HG02623 (cell line): ENCODE data around the gene ALDH1B1.
"Not testable (repeated sequence)": the region's sequence is repeated elsewhere in the genome, so short reads cannot be mapped to it uniquely, and the experiment has no call there.

Source experiments
- ATAC-seq: cut with Tn5 transposase; IDR thresholded peaks from one replicate; pipeline ENCODE4 v1.9.1; 2021; ENCODE audit warnings: moderate library complexity; ENCODE audit not compliant: unreplicated experiment

ALDH1B1 gene

DNA sequence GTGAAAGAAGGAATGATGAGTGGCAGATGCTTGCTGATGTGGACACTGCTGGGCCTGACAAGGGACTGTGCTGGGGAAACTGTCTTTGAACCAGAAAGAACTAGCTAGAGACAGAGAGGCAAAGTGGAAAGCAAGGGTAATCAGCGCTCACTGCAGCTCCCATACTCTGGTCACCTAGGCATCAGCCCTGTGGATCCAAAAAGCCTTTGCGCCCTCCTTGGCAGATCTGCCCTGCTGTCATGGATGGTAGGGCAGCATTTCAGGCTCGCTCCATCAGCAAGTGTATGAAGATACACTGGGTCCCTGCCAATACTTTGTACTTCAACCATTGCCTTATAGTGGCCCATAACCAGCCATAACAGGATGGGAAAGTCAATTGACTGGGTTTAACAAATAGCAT is 6.6 kb upstream of the ALDH1B1 start:
- no peak for ATAC-seq

DNA sequence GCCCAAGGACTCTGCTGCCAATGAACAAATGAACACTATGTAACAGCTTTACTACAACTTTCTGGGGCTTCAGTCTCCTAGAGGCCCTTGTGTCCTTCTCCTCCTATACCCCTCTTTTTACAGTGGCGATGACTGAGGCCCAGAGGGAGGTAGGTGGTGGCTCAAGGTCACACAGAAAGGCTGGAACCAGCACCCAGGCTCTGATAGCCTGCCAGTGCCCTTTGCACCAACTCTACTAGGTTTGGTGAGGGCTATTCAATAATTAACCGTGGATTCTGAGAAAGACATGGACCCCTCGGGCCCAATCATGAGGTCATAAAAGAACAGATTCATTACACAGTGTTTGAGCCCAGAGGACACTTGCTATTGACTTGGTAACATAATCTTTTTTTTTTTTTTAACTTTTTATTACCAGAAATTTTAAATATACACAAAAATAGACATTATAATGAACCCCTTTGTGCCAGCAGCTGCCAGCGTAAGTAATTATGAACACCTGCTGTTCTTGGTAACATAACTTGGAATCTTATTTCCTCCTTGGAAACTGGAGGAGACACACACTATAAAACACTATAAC is 6.1 kb upstream of the ALDH1B1 start:
- ATAC-seq, result no peak

DNA sequence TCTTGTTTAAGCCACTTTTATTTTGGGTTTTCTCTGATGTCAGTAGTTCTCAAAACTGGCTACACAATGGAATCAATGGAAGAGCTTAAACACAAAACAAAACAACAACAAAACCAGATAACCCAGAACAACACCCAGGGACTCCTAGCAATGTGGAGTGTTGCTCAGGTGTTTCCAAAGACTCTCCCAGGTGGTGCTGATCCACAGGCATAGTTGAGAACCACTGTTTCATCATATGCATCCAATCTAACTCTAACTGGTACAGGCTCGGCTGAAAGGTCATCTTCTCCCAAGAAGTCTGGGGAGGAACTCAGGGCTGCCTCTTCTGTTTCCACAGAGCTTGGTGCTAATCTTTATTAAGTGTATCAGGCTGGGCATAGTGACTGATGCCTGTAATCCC is 5.4 kb upstream of the ALDH1B1 start:
- ATAC-seq, result no peak

DNA sequence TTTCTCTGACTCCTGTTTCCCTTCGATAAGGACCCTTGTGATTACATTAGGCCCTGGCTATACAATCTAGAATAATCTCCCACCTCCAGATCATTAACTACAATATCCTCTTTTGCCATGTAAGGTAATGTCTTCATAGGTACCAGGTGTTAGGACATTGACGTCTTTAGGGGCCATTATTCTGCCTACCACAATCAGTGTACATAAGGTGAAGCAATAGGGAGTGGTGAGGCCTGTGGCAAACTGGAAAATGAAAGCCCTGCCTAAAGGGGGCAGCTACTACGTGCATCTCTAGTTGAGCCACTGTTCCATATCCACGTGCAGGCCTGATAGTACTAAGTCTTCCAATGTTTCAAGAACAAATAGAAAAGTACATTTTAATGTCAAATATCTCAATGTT is 4.8 kb upstream of the ALDH1B1 start:
- ATAC-seq, result no peak

DNA sequence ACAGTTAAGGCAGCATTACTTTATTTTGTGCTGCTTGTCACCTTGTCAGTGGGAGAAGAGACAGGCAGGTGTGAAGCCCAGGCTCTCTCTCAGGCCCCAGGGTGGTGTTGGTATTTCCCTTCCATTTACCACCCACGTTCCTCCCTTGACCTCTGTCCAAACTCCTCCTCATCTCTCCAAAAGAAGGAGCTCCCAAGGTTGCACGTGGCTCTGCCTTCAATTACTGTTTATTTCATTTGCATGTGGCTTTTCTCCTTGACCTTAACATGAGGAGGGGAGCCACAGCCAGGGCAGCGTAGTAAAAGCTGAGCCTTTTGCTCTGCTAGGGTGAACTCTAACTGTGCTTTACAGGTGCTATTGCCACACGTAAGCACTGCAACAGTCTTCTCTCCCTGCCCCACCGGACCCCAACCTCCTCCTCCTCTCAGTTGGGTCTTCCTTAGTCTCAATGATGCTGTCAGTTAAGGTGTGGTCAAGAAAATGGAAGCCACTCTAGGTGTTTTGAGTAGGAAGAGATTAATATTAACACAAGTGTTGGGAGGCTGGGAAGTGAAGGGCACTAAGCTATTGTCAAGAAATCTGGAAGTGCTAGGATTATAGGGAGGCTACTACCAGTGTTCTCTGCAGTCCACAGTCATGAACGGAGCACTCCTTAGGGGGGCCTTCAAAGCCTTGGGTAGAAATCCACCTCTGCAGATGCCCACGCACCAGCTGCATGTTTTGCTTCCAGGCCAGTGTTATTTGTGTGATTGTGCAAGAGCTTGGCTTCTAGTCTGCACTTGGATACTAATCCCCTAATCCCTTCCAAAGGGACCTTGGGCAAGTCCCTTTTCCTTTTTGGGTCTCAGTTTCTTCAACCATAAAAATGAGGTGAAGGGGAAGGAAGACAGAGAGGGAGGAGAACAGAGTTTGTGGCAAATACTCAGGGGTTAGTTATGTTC is 3.9 kb upstream of the ALDH1B1 start:
- ATAC-seq, result no peak

DNA sequence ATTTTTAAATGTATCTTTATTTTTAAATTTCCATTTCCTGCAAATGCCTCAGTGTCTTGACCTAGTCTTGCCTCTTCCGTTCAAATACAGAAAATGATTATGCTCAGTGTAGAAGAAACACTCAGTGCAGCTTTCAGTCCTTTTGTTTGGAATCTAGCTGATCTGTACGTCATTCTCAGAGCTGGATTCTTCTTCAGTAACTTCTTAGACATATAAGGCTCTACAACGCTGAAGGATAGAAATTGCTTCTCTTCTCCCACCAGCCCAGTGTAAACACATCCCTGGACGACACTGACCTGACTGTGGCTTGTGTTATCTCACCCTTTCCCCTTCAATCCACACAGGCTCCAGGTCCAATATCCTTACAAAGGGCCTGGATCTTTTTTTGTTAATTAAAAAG is 3.2 kb upstream of the ALDH1B1 start:
- ATAC-seq, result no peak

DNA sequence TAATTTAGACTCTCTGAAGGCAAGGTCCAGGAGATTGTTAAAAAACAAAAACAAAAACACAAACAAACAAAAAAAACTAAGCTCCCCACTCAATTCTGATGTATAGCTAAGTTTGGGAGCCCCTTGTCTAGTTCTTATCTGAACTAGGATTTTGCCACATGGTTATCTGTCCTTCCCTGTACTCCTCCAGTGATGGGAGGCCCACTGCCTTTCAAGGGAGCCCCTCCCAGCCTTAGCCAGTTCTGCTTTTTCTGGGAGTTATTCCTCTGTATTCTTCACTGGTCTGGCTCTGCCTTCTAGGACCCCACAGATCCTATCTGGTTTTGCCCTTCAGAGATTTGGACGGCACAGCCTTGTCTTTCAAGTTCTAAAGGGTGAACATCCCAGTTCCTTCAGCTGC is 2.1 kb upstream of the ALDH1B1 start:
- ATAC-seq, result no peak

DNA sequence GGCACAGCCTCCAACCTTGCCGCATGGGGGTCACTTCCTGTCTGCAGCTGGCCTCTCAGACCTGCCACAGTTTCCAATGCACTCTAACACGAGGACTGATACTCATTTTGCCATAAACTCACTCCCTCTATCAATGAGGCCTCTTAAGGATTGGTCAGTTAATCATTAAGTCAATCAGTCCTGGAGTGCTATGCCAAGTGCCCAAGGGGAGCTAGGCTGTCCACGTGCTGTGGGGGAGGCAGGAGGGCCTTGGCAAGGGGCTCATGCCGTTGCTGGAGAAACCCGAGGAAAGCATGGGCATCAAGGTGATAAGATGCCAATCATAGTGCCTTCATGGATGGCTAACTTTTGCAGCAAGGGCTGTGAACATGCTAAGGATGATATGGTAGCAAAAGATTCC is 1.7 kb upstream of the ALDH1B1 start:
- no peak for ATAC-seq

DNA sequence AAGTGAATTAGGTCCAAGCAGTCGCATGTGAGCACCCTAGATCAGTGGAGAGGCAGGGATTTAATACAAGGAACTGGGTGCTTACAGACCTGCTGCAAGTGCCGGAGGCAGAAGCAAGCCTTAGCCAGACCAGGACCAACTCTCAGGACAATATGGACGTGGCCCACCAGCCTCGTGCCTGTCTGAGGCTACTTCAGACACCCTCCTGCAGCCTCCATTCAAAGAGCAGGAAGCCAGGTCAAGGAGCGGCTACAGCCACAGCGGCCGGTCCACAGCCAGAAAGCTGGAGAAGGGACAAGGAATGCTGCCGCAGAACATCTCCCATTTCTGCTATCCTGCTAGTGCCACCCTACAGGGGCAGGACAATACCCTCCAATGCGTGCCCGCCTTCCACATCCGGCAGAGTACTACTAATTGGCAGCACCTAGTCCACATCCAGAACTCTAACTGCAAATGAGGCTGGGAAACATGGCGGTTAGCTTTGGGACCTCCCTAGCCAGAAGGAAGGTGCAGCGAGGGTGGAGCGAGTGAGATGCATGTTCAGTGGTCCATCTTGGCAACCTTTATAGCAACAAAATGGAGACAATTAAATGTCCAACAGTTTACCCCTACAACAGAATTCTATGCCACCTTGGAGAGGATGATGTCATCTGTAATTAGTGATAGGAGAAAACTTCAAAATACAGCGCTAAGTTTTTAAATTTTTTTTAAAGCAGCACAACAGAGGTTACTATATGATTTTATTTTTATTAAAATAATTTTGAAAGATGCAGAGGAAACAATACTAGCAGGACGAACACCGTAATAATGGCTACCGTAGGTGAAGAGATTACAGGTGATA is 1.0 kb upstream of the ALDH1B1 start:
- ATAC-seq, result no peak

DNA sequence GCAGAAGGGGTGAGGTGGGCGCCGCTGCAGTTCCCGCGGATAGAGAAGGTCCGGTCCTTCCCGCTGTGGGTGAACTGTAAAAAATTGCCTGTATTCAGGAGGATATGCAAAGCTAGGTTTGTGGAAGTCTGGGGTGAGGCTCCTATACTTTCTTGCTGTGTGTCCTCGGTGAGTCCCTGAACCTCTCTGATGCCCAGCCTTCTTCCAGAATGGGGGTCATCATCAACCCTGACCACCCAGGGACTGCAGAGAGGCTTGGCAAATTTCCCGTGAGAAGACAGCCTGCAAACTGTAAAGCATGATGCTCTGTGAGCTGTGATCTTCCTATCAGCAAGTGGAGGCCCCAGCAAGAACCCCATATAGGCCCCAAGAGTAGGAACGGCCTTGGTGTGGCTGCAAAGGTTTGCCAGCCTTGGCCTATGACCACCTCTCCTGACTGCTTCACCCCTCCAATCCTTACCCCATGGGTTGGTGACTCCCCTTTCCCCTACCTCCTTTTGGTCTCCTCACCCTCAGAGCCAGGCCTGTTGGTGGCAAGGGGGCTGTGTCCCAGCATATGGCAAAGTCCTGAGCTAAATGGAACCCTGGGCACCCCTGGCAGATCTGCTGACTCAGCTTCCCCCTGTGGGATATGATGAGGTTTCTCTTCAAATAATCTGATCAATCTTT is 760 bp downstream of the ALDH1B1 start:
- ATAC-seq, result no peak

DNA sequence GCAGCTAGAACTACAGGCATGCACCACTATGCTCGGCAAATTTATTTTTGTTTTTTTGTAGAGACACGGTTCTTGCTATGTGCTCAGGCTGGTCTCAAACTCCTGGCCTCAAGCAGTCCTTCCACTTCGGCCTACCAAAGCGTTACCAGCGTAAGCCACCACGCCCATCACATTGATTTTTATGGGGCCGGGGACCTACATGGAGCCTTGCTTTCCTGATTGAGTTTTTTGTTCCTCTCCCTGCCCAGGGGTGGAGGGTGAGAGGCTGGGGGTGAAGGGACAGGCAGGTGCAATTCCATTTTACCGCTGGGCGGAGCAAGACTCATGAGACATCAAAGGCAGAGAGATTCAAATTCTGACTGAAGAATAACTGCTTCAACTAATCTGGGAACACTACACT is 1.9 kb downstream of the ALDH1B1 start:
- no peak for ATAC-seq

DNA sequence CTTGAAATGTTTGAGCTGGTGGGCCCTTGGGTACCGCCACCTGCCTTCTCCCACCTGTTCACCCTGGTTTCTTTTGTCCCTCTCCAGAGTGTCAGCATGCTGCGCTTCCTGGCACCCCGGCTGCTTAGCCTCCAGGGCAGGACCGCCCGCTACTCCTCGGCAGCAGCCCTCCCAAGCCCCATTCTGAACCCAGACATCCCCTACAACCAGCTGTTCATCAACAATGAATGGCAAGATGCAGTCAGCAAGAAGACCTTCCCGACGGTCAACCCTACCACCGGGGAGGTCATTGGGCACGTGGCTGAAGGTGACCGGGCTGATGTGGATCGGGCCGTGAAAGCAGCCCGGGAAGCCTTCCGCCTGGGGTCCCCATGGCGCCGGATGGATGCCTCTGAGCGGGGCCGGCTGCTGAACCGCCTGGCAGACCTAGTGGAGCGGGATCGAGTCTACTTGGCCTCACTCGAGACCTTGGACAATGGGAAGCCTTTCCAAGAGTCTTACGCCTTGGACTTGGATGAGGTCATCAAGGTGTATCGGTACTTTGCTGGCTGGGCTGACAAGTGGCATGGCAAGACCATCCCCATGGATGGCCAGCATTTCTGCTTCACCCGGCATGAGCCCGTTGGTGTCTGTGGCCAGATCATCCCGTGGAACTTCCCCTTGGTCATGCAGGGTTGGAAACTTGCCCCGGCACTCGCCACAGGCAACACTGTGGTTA is 3.3 kb downstream of the ALDH1B1 start:
- ATAC-seq, result no peak

DNA sequence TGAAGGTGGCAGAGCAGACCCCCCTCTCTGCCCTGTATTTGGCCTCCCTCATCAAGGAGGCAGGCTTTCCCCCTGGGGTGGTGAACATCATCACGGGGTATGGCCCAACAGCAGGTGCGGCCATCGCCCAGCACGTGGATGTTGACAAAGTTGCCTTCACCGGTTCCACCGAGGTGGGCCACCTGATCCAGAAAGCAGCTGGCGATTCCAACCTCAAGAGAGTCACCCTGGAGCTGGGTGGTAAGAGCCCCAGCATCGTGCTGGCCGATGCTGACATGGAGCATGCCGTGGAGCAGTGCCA is 3.8 kb downstream of the ALDH1B1 start:
- ATAC-seq, result no peak

DNA sequence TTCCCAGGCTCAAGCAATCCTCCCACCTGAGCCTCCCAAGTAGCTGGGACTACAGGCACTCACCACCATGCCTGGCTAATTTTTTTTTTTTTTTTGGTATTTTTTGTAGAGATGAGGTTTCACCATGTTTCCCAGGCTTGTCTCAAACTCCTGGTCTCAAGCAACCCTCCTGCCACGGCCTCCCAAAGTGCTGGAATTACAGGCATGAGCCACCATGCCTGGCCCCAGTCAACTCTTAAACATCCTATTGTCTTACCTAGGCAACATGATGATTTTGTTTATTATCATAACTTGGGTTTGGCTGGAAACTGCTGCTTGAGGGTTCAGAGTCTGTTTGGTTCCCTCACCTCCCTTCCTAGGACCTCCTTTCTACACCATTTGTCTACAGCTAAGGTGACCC is 6.7 kb downstream of the ALDH1B1 start:
- ATAC-seq, result not testable (repeated sequence)

DNA sequence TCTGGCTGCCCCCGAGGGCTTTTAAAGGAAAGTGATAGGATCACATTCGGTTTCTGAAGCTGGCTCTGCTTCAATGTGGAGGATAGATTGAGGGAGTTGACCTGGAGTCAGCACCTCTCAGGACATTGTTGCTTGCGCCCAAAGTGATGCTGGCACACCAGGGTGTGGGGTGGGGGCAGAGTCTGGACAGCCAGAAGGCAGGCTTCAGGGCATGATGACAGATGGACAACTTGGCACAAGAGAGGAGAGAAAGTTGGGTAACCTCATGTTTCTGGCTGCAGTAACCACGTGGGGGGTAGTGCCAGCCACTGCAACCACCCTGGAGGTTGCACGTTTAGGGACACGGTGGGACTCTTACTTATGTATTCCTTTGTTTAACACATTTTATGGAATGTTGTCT is 9.5 kb downstream of the ALDH1B1 start:
- ATAC-seq, result no peak

DNA sequence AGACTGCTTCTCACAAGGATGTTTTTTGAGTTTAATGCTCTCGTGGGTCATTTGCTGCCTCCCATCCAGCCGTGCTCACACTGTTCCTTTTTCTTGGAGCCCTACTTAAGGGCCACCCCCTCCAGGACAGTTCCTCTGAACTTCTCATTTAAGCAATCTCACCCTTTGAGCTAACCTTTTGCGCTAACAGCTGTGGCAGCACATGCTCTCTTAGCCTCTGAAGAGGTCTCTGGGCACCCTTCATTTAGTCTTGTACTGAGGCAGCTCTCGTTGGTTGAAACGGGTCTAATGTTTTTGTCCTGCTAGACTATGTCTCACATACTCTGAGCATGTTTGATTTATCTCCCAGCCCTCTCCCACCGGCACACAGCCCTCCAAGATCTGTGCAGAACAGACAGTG is 11.8 kb downstream of the ALDH1B1 start:
- no peak for ATAC-seq

DNA sequence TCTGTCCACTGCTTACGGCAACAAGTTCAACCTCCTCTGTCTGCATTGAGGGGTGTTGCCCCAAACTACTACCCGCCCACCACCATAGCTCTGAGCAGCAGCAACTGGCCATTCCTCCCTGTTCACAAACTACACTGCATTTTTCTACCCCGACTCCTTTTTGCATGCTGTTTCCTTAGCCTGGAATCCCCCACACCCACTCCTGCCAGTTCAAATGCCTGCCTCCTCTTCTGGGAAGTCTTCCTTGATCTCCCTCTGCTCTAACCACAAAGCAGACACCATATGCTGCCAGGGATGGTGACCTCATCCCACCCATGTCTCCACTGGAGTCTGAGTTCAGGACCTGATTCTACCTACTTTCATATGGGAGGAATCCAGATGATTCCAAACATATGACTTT is 13.3 kb downstream of the ALDH1B1 start:
- ATAC-seq, result no peak

DNA sequence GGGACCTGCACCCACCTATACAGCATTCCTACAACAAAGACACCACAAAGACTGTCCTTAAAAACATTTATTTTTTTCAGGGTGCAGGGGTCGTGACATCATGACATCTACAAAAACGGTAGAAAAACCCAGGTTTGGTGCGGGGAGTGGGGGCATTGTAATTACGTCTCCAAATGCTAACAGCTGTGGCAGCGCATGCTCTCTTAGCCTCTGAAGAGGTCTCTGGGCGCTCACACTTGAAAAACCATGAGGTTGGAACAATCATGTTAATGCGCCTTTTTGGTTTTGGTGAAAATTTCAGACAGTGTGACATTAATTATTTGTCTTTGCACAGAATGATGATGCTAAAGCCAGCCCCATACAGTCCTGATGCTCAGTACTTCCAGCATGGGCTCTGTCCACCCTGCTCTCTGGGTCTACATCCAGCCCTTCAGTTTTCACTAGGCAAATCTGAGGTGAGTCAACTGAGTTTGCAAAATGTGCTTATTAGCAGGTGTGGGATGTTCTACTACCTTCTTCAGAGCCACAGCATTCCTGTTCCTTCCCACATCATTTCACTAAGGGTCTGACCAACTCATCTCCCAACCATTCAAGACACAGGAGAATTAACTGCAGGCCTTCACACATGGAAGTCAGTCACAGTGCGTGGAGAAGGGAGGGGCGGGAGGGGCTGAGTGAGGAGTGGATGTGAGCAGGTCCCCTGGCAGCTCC is 14.1 kb downstream of the ALDH1B1 start:
- ATAC-seq, result no peak

DNA sequence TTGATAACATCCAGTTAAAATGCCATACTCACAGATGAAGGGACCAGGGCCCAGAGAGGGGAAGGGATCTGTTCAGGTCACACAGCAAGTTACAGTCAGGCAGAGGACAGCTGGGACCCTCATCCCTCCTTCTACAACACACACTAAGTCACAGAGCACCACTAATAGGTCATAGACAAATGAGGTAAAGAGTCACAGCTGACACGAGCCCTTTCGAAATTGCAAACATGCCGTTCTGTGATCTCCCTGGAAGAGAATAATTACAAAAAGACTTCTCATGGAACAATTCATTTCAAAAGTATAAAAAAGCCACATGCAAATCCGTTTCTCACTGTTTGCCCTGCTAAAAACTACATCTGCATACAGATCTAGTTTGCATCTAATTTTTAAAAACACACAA is 16.2 kb downstream of the ALDH1B1 start:
- ATAC-seq, result no peak

DNA sequence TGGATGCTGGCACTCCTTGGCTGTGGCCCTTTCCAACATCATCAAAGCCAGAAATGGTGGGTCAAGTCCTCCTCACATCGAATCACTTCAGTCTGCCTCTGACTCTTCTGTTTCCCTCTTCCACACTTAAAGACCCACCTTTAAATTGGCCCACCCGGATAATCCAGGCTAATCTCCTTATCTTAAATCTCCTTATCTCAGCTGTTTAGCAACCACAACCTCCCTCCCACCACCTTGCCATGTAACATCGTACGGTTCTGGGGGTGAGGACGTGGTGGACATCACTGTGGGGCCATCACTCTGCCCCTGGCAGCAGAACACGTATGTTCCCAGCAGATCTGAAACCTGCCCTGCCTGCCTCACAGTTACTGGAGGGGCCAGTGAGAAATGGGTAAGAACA is 20.2 kb downstream of the ALDH1B1 start:
- no peak for ATAC-seq
